ENCODE data around the gene BRD4. TPM values are rescaled to one million over a fixed set of nuclear protein-coding genes. Genes with fewer than 3 reads are reported as not detected.

Gene BRD4
- polyA plus RNA-seq, 3 donors, result 36.4 to 48.3 (median 41.4) TPM

DNA sequence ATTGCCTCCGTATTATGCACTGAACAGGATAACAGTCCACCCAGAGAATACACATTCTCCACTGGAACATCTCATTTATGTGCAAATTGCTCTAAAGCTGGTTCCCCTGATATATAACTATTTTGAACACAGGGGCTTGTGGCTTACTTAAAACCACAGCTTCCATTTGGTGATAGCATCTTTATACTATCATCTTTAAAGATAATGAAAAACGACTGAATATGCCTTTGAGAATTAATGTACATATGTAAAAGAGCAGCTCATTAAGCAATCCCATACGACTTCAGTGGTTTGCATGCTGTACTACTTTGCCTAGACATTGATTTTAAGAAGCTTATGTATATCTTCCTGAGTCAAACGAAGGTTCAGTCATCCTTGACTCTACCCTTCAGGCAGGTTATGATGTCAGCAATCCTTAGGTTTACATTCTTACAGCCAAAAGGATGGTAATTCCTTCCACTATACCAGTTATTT is 40.8 kb downstream of the BRD4 start:
- no peak for DNase-seq (ENCODE audit: low read depth in 3 of 3, low spot score in 2 of 3)

DNA sequence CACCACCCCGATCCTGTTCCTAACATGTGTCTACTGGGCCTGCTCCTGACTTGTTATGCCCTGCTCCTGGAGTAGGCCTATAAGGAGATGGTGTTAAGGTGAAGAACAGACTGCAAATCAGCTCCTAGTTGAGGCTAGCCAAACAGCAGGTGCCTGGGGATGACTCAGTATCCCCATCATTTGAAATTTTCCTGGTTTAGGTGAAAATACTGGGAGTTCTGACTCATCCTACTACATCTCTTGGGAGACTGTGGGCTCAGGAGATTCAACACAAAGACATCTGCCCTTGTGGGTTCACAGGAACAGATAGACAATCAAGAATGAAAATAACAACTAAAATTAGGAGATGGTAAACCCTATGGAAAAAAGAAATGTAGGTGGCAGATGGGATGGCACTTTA is 41.2 kb downstream of the BRD4 start:
- DNase-seq (ENCODE audit: low read depth in 3 of 3, low spot score in 2 of 3), result no peak

DNA sequence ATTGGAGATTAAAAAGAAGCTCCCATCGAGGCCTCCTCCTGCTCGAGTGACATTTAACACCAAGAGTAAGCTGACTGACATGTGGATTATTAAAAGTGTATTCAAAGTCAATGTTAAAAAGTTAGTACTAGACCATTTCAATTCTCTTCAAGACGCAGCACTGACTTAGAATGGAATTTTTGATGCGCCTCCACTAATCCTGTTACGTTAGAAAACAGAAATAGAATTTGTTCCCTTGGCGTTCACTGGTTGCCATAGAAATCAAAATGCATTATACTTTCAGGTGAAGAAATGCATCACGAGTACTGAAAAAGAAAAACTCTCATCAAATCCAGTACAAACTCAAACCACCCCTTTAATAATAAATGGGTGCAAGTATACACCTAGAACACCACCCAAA is 42.2 kb downstream of the BRD4 start:
- DNase-seq (ENCODE audit: low read depth in 3 of 3, low spot score in 2 of 3), result no peak

DNA sequence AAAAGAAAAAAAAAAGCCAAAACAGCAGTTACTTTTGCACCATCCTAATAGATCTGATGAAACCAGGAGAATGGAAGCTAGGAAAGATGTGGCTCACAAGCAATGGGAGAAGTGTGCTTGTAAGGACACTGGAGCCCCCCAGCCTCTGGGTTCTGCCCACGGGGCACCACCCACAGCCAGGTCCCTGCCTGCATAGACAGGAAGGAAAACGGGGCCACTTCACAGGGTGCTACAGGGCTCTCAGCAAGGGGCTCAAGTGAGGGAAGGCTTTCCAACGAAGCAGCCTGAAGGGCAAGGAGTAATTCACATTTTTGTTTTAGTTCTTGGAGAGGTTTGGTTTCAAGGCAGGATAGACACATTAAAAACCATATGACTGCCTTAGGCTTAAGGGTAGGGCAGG is 42.7 kb downstream of the BRD4 start:
- no peak for DNase-seq (ENCODE audit: low read depth in 3 of 3, low spot score in 2 of 3)

DNA sequence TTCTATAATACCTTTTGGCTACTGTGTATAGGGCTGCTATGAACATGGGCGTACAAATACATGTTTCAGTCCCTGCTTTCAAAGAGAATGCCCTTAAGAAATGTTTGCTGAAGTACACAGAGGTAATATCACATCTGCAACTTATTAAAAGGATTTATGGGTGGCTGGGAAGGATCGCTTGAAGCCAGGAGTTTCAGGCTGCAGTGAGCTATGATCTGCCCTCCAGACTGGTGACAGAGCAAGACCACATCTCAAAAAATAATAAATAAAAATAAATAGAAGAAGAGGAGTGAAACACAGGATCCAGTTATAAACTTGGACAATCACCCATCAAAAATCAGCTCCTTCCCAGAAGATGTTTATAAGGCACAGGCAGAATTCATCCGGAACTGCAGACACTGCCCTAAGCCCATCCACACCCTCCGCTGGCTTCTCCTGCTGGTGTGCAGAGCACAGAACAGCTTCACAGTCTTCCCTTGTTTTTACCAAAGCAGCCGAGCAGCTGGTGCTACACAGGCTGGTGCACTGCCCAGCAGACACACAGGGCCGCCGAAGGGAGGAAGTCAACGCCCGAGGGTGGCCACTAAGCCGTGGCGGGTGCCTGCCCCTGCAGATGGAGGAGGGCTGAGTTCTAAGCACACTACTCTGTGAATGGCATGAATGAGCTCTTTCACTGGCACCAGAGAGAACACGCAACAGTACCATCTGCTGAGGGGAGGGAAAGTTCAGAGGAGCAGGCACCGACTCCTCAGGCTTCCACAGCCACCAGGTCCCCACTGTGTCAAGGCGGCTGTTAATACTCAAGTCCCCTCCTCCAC is 44.0 kb downstream of the BRD4 start:
- no peak for DNase-seq (ENCODE audit: low read depth in 3 of 3, low spot score in 2 of 3)

DNA sequence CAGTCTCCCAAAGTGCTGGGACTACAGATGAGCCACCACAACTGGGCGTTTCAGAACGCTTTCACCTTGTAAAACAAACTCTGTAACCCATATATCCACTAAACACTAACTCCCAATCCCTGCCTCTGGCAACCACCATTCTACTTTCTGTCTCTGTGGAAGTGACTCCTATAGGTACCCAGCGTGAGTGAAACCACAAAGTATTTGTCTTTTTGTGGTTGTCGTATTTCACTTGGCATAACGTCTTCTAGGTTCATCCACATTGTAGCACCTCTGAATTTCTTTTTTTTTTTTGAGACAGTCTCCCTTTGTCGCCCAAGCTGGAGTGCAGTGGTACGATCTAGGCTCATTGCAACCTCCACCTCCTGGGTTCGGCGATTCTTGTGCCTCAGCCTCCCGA is 44.8 kb downstream of the BRD4 start:
- no peak for DNase-seq (ENCODE audit: low read depth in 3 of 3, low spot score in 2 of 3)

DNA sequence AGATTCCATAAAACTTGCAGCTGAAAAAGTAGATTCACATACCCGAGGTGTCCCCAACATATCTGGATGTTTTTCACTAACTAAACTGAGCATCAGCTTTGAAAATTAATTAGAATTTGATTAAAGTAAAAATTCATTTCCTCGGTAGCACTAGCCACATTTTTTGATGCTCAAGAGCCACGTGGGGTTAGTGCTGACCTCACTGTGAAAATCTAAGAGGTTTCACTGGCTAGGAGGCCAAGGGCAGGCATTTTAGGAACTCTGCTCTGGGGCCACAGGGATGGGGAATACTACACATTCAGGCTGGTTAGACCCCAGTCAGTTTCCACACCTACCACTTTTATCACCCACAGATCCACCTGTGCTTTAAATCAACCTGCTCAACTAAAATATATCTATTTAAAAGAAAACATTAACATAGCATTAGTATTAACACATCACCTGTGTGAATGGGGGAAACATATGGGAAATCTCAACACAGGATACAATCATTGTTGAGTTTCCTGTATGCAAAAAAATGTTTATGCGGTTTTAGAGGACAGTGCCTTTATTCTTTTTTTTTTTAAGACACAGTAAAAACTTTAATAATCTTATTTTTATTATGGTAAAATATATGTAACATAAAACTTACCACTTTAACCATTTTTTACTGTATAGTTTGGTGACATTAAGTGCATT is 45.5 kb downstream of the BRD4 start:
- DNase-seq (ENCODE audit: low read depth in 3 of 3, low spot score in 2 of 3), result no peak

DNA sequence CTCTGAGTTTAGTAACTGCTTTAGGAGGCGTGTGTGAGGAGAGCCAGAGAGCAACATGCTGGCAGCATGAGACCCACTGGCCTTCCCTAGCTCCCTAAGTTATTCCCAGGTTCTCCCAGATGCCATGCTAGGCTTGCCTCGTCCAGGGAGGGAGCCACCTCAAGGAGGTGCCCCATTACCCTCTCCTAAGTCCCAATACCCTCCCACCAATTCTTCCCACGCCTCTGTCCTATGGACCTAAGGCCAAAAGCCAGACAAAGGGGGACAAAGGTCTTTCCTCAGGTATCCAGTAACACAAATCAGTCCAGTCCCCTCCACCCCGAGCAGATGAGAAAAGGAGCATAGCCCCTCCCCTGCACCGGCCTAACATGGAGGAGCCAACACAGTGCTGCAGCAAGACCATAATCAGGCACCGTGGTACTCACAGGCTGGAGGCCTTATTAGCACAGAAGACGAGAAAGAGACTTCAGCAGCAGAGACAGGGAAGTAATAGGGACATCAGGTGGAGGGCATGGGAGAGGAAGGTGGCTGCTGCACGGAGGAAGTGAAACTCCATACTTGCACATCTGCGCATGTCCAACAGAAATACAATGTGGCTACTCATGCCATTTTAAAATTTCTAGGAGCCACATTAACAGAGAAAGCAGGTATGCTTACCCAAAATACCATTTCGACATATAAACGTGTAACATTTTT is 46.3 kb downstream of the BRD4 start:
- DNase-seq (ENCODE audit: low read depth in 3 of 3, low spot score in 2 of 3), result no peak

DNA sequence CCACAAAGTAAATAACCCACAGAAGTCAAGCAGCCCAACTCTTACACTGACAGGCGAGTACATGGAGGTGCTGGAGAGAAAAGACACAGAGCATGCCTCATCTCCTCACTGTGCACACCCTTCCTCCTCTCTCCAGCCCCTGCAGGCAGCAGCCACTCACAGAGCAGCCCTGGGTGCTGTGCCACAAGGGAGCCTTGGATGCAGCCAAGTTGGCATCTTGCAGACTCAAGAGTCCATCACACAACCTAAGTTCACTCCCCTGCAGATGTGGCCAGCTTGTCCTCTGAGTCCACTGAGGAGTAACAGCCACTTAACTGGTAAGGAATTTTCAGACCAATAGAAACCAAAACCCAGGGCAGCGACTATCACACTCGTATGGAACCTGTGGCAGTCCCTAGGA is 47.4 kb downstream of the BRD4 start:
- DNase-seq (ENCODE audit: low read depth in 3 of 3, low spot score in 2 of 3), result no peak

DNA sequence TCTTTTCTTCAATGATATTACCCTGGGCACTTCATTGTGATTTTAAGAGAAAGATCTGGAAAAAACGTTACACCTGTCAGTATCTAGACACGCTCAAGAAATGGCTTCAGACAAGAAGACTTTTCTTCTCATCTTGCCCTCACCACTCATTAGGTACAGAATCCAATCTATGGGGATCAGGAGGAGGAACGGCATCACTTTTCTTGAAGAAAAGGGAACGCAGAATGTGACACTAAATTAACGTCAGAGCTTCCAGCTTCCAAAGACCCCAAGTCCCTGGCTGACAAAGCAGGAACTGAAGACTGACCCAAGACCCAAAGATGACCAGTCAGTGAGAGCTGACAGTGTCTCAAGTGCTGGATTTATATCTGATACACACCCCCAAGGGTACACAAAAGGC is 48.2 kb downstream of the BRD4 start:
- no peak for DNase-seq (ENCODE audit: low read depth in 3 of 3, low spot score in 2 of 3)

DNA sequence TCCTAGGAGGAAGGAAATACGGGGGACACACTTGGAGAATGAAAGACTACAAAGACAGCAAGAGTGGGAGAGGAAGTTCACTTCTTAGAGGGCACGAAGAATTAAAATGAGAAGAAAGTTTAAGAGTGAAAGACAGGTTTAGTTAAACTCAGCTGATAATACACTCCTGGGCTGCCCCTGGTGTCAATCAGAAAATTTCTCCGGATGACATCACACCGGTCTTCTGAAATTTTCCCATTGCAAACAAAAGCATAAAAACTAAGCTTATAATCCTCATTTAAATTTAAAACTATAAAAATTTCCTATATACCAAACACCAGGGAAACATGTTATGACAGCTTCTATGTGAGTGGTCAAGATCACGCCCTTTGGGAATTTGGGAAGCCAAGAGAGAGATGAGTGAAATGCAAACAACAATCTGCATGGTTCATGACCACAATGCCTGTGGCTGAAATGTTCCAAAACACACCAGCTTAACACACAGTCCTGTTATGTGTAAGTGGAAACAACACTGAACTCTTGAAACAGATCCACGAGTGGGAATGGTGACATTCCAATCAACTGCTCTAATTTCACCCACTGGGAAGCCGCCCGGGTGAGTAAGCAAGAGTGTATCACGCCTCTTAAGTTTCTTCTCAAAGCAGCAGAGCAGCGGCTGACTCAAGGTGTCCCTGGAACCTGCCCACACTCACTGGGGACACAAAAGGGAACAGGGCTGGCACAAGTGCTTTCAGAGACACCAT is 49.0 kb downstream of the BRD4 start:
- no peak for DNase-seq (ENCODE audit: low read depth in 3 of 3, low spot score in 2 of 3)

DNA sequence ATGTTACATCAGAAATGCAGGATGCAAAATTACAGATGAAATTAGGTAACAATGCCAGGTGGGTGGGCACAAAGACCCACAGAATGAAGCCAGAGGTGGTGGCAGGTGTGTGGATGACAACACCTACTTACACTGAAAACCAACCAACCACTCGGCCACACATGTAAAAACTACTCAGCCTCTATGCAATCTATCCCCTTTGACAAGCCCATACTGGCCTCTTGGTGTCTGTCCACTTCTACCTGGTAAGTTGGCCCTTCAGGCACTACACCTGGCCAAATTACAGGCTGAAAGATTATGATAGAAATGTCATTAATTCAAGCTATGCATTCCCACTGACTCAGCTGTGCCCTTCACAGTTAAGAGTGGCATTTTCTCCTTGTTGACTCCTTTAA is 50.0 kb downstream of the BRD4 start:
- DNase-seq (ENCODE audit: low read depth in 3 of 3, low spot score in 2 of 3), result no peak

DNA sequence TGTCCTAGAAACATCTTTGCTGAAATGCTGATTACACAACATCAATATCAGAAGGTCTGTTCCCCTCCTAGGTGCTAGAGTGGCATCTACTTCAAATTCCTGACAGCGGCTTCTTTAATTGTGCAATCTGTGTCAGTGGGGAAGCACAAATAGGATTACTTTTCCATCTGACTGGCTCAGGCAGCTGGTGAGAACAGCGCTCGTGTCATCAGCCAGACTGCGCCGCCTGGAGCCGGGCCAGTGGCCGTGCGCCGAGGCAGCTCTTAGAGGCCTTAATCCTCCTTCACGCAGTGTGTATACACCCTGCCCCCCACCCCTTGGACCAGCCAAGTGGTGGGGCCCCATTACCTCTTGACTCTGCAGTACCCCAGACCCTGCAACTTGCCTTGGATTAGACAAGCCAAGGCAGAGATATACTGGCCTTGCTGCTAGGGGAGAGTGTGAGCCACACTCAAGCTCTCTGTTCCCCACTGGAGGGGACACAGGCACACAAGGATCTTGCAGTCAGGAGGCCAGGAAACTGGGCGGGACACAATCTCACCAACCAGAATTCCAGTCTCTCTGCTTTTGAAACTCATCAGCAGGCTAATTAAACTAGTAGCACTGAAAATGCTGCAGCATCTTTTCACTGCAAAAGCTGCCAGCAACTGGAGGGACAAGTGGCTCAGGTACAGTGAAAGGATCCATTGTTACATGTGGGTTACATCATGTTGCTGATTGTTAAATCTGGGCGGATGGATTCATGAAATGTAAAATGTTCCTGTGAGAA is 51.2 kb downstream of the BRD4 start:
- no peak for DNase-seq (ENCODE audit: low read depth in 3 of 3, low spot score in 2 of 3)

DNA sequence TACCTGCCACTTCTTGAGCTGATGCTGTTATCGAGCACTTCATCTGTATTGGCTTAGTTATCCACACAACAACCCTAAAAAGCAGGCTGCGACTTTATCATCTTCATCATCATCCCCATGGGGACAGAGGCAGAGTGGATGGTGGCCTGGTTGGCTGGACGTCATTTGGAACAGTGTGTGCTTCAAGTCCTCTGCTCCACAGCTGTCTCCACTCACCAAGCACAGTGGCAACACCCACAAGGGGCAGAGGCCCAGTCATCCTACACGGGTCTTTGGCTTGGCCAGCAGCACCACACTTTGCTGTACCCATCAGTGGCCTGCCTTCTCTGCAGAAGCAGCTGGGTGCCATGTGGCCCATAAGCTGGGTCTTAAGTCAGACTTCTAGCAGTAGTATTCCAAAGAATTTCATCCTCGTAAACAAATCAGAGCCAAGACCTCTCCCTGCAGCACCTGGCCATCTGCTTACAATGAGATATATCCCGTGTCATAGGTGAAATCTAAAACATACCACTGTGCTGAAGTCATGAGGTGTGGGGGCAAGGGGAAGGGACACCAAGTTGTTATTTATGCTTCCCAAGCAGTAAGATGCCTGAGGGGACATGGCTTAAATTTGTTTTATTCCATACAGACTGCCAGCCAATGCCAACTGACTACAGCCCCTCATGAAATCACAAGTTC is 52.2 kb downstream of the BRD4 start:
- no peak for DNase-seq (ENCODE audit: low read depth in 3 of 3, low spot score in 2 of 3)

DNA sequence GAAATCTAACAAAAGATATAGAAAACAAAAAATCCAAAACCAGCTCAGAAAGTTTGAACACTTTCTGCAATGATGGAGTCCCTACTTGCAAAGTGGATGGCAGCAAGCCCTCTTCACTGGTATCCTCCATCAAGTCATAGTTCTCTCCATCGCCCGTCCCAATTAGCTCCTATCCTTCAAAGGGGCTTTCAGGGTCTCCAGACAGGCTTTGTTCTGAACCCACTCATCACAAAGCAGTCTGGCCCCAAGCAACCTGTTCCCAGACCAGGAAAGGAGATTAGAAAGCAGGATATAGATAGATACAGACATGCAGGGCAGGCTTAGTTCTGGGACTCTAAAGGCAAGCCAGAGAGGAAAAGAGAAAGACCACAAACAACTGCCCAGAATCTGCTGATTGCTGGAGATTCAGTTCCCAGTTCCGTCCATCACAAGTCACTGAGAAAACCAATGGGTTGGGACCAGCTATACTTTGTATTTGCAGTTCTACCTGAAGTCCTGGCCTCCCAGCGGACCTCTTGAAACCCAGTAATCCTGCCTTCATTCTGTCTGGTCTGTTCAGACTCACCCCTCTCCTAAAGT is 52.9 kb downstream of the BRD4 start:
- no peak for DNase-seq (ENCODE audit: low read depth in 3 of 3, low spot score in 2 of 3)

DNA sequence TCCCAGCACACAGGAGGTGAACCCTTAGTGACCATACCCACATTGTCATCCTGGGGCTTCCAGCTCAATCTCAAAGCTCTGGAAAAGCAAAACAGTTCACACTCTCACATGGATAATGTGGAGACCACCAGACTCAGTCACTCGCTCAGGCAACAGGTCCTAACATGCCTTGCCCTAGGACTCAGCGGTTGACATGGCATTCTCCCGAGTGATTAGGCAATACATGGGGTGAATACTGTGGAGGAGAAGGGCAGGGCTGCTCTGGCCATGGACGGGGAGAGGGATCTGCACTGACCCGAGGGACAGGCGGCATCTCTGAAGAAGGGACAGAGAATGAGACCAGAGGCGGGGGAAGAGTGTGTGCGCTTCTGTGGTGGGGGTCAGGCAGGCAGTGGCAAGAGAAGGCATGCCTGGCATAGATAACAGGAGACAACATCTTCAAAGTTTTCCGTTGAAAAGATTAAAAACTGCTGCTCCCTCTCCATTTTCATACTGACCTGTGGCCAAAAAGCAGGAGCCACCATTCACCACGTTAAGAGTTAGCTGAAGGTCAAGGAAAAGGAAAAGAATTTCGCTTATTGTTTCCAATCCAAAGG is 55.6 kb downstream of the BRD4 start:
- no peak for DNase-seq (ENCODE audit: low read depth in 3 of 3, low spot score in 2 of 3)

DNA sequence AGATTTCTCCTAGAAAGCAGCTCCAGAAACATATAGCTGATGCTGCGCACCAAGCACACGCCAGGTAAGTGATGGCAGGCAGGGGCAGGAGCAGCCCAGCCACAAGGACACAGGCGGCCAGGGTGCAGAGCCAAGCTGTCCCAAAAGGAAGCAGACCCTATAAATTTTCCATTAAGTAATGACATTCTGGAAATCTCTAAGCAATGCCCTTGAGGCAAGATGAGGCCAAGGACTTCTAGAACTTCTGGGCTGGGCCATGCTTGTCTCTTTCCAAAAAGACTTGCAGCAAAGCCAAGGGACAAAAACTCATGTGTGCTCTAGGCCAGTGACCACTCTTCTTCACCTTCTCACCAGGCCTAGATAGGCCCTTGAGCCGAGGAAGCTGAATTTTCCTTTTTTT is 57.9 kb downstream of the BRD4 start:
- DNase-seq (ENCODE audit: low read depth in 3 of 3, low spot score in 2 of 3), result no peak

DNA sequence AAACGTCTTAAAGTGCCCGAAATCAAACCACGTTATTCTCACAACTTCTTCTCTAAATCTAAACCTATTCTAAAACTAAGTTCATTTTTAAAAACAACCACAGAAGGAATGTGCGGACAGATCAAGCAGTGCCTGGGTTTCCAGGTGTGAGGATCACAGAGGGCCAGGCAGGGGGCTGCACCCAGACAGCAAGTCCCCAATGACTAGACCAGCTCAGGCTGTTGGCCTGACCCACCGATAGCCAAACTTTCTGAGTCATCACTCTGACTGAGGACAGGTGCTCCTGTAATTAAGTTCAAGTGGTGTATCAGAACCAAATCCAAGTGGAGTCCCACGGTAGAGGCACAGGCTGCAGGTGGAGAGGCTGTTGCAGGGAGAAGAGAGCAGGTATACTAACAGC is 62.5 kb downstream of the BRD4 start:
- no peak for DNase-seq (ENCODE audit: low read depth in 3 of 3, low spot score in 2 of 3)

DNA sequence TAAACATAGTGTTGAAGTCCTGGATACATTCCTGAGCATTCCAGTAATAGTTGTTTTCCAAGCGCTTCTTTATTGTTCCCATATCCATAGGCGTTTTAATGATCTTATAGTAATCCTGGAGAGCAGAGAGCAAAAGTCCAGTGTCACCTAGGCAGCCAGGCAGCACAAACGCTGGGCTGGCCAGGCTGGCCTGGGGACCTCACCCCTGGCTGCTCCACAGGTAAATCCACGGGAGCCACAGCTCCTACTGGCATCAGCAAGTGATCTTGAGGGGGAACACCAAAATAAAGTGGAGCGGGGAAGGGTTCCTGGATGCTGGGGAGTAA is 63.4 kb downstream of the BRD4 start:
- no peak for DNase-seq (ENCODE audit: low read depth in 3 of 3, low spot score in 2 of 3)

All from right renal cortex interstitium (tissue), 3 donors.